HG03103 (cell line): ENCODE measurements around the gene HACD3.
"Not testable (repeated sequence)": the region's sequence is repeated elsewhere in the genome, so short reads cannot be mapped to it uniquely, and the experiment has no call there.

ENCODE experiments used
- ATAC-seq: cut with Tn5 transposase; IDR thresholded peaks from one replicate; pipeline ENCODE4 v1.9.1; 2021; ENCODE audit warnings: low read depth; ENCODE audit not compliant: unreplicated experiment

HACD3 gene

GRCh38 chr15:65547841-65548240 lies 17.6 kb downstream of the HACD3 start:
- no peak for ATAC-seq

GRCh38 chr15:65549288-65549687 lies 19.0 kb downstream of the HACD3 start:
- ATAC-seq, result not testable (repeated sequence)

DNA sequence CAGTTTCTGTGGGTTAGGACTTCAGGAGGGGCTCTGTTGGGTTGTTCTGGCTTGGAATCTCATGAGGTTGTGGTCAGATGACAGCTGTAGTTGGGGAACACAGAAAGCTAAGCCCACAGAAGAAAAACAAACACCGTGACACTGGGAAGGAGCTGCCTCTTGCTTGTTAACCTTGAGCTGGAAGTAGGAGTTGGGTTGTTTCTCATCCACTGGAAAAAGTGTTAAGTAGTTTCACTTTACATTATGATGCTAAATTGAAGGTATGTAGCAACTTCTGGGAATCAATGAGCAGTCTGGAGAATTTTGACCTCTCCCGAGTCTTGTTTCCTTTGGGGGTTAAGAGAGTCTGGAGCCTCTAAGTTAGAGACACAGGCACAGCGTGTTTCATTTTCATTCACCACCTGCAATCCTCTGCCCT lies 20.4 kb downstream of the HACD3 start:
- ATAC-seq, result no peak

GRCh38 chr15:65551183-65551582 lies 20.9 kb downstream of the HACD3 start:
- no peak for ATAC-seq

- ATAC-seq, result not testable (repeated sequence)
Measured at GRCh38 chr15:65552851-65553250, 22.6 kb downstream of the HACD3 start.

DNA sequence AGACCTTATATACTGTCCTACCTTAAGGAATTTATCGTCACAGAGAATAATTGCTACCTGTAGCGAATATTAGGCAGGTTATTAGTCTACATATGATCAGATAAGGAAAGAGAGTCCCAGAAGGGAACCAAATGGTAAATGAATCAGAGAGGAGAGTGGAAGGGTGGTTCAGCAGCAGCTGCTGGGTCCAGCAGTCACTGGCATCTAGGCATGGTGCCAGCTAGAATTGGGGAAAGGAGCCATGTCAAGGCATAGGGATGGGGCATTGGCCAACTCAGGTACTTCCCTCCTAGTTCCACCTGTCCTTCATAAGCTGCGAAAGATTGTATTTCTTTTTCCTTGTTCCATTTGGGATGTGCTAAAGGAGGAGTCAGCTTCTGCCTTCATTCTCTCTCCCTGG lies 23.4 kb downstream of the HACD3 start:
- ATAC-seq, result no peak

DNA sequence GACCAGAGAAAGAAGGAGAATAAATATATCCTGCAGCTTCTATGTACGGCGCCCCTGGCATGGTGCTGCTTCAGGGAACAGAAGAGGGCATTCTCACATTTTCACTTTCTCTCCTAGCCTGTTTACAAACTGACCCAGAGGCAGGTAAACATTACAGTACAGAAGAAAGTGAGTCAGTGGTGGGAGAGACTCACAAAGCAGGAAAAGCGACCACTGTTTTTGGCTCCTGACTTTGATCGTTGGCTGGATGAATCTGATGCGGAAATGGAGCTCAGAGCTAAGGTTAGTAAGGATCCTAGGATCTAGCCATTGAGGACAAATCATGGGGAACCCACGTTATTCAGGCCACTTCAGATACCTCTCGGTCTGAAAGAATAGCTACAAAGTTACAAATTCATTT lies 26.4 kb downstream of the HACD3 start:
- no peak for ATAC-seq

GRCh38 chr15:65558336-65558735 lies 28.1 kb downstream of the HACD3 start:
- ATAC-seq, result no peak

- ATAC-seq, result no peak
Measured at GRCh38 chr15:65558997-65559760, 28.9 kb downstream of the HACD3 start.

GRCh38 chr15:65559941-65560340 lies 29.7 kb downstream of the HACD3 start:
- no peak for ATAC-seq

GRCh38 chr15:65561934-65562333 lies 31.7 kb downstream of the HACD3 start:
- no peak for ATAC-seq

DNA sequence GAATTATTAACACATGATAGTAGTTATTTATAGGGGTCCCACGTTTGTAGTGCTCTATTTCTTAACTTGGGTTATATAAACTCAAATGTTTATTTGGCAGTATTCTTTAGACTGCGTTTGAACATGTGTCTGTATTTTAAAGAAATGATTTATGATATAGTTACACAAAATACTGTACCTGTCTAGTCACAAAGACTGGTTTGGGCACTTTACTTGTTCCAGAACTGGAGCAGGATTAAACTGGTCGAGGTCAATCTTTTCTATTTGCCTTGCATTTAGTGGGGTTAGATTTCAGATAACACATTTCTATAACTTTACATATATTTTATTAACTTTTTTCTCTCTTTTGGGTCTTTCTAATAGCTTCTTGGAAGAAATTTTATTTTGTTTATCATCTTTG lies 39.5 kb downstream of the HACD3 start:
- no peak for ATAC-seq

DNA sequence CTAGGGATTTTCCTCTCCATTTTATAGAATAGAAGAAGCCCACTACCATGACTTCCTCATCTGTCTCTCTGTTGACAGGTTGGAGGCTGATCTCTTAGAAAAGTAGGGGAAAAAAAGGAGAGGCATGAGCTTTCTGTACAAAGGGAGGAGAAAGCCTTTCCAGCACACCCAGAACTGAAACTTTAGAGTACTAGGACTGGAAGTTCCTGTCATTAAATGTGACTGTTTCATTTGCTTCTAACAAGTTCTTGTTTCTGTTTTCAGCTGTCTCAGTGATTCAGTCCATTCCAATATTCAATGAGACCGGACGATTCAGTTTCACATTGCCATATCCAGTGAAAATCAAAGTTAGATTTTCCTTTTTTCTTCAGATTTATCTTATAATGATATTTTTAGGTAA lies 41.7 kb downstream of the HACD3 start:
- no peak for ATAC-seq

GRCh38 chr15:65576664-65577063 lies 46.4 kb downstream of the HACD3 start:
- no peak for ATAC-seq

DNA sequence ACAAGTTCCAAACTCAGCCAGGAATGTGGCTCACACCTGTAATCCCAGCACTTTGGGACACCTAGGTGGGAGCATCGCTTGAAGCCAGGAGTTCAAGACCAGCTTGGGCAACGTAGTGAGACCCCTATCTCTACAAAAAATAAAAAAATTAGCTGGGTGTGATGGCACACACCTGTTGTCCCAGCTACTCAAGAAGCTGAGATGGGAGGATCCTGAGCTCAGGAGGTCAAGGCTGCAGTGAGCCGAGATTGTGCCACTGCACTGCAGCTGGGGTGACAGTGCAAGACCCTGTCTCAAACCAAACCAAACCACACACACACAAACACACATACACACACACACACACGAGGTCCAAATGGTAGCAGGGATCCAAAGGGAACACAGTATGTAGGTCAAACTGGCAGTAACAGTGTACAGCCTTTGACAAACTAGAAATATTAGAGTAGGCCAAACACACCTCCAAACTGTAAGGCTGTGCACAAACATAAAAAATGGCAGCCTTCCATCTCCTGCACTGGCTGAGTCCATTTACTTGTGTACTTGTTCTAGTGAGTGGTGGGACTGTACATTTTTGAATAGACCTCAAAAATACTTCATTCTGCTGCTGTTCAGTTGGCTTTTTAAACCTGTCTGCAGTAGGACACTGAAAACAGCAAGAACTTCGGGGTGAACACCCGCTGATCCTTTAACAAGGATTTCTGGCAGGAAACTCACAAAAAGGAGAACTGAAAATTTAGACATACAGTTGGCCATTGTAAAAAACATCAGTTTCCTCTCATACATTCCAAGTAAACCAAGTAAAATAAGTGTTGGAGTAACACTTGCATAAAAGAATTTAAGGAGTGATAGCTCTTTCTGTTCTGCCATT lies 47.1 kb downstream of the HACD3 start:
- no peak for ATAC-seq

DNA sequence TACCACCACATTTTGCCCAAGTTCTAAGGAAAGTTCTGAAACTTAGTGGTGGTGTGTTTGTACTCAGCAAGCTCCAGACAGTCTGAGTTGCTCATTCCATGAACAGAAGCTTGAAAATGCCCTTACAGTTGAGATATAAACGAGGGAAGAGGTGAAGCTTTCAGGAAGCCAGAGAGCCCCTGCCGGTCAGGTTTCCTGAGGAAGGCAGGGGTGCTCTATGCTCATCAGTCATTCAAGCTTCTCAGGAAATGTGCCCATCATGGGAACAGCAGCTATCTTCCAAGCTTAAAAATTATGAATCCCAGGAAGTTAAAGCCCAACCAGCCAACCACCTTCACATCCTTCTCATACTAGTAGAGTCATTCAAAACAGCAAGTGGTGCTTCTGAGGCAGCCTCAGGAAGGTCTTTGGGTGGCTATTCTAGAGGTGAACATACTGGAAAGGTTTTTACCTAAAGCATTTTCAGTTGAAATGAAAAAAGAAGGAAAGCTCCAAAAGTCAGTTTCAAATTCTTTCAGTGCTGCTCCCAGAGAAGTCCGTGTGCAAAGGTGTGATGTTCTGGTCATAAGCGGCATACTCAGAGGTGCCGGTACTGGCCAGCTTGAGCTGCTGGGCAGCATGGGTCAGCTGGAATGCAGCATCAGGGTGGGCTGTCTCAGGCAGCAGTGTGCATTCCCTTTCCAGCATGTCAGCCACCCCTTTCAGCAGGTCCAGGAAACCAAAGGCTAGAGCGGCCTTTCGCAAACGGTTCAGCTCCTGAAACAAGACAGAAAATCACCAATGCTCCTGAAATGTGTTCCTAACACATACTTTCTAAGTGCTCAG lies 48.9 kb downstream of the HACD3 start:
- ATAC-seq, result no peak

- ATAC-seq, result no peak
Measured at GRCh38 chr15:65579762-65580161, 49.5 kb downstream of the HACD3 start.

DNA sequence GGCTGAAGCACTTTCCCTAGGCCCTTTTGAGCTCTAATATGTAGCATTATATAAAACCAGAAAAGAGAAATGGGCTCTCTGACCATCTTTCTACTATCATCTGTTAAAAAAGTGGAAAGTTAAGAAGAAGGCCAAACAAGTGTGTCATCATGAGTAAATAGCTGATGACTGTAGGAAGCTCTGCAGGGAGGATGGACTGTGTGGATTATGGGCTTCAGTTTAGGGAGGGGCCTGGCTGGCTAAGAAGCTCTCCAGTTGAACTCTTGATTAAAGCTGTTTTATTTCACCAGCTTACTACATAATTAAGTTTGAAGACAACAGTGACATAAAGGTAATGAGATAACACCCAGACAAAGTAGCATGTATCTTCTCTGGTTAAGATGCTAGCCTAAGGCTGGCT lies 50.0 kb downstream of the HACD3 start:
- ATAC-seq, result no peak

DNA sequence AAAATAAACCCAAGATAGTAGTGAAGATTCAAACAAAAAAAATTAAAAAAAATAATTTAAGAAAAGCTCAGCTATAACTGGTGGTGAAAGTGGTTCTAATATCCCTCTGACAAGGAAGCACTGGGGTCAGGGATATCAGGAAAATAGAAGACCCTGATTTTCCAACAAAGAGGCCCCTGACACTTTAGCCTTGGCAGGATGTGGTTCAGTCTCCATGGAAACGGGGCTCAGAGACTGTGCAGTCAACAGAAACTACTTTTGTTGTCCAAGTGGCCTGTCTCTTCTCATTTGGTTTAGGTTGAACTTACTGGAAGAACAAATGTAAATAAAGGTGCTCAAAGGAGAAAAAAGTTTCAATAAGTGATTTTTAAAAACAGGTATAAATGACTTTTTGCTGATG lies 53.4 kb downstream of the HACD3 start:
- no peak for ATAC-seq

DNA sequence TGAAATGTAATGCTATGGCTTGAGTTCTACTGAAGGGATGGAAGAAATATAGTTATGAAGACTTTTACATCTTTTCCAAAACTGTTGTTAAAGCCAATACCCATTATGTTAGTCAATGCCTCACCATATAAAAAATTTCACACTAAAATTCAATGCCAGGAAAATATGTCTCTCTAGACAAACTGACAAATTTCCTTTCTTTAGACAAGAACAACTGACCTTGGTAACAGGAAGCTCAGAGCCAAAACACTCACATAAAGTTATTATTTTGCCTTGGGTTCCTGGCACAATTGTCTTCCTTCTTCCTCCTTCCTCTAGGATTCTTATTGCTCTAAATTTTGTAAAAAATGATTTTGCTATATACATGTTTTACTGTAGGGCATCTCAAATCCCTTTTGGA lies 54.0 kb downstream of the HACD3 start:
- no peak for ATAC-seq

DNA sequence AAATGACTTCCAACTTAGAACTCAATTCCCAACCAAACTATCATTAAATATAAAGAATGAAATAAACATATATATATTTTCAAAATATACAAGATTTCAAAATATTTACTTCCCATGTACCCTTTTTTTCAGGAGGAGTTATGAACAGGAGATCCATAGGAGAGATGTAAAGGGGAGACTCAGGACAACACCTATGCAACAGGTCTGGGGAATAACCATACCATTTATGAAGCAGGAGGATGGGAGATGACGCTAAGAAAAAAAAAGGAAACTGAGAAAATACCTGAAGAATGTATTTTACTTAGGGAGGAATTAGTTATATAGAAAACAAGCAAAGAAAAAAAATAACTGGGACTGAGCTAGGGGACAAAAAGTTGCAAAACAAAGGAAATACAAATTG lies 56.8 kb downstream of the HACD3 start:
- no peak for ATAC-seq
